Vagina (tissue), 2 donors: ENCODE measurements around the gene DAB1.

ENCODE experiments used
- CTCF ChIP-seq, 3 experiments: fragments of 450-650 bp in 2 of 3; fragments of 200-600 bp in 1 of 3; sonication (generic) in 1 of 3; IDR thresholded peaks; one replicate each; pipeline ENCODE4 v1.5.1; 2017 to 2019; ENCODE audit warnings: antibody characterized with exemption in 3 of 3, mild to moderate bottlenecking in 2 of 3, moderate library complexity in 2 of 3
- POLR2A ChIP-seq, 2 donors: fragments of 450-650 bp; IDR thresholded peaks; one replicate each; pipeline ENCODE4 v1.6.1; 2017; ENCODE audit warnings: antibody characterized with exemption in 2 of 2, mild to moderate bottlenecking in 2 of 2, moderate library complexity in 2 of 2

- TF ChIP-seq POLR2A (IDR thresholded peaks at IDR 0.05) (no peak), CTCF (IDR thresholded peaks at IDR 0.05) (no peak)
Observed at GRCh38 chr1:57007948-57008347, 415.9 kb downstream of the DAB1 start.
